Liver (tissue), 9 donors: ENCODE data around the gene DLX6. TPM values are rescaled to one million over a fixed set of nuclear protein-coding genes. Genes with fewer than 3 reads are reported as not detected.

ENCODE experiments used
- DNase-seq: peaks from one replicate; pipeline ENCODE4 v3.0.0-alpha.2; 2017; ENCODE audit warnings: low spot score
- H3K27ac ChIP-seq, 2 donors: one replicate each; pipeline ENCODE4 v1.7.0; 2013; ENCODE audit warnings: inconsistent platforms in 2 of 2, low read length in 2 of 2, control low read depth in 1 of 2, low read depth in 1 of 2, mild to moderate bottlenecking in 1 of 2
- H3K27me3 ChIP-seq, 4 donors: one replicate each; pipeline versions ENCODE4 v1.6.1 to v1.7.0; 2013; ENCODE audit warnings: low read length in 3 of 4, inconsistent platforms in 1 of 4, mild to moderate bottlenecking in 1 of 4, moderate library complexity in 1 of 4; ENCODE audit not compliant: control insufficient read depth in 4 of 4, insufficient read depth in 4 of 4
- H3K36me3 ChIP-seq, 4 donors: one replicate each; pipeline versions ENCODE4 v1.6.1 to v1.7.0; 2013; ENCODE audit warnings: low read length in 3 of 4, mild to moderate bottlenecking in 3 of 4, low read depth in 1 of 4, moderate library complexity in 1 of 4; ENCODE audit not compliant: control insufficient read depth in 4 of 4, insufficient read depth in 3 of 4
- H3K4me1 ChIP-seq, 4 donors: one replicate each; pipeline versions ENCODE4 v1.6.1 to v1.7.0; 2013; ENCODE audit warnings: low read length in 3 of 4, mild to moderate bottlenecking in 3 of 4, moderate library complexity in 1 of 4; ENCODE audit not compliant: control insufficient read depth in 4 of 4, insufficient read depth in 4 of 4
- H3K4me3 ChIP-seq, 3 donors: one replicate each; pipeline versions ENCODE4 v1.6.1 to v1.7.0; 2013; ENCODE audit warnings: low read length in 3 of 3, control low read depth in 1 of 3, low read depth in 1 of 3, mild to moderate bottlenecking in 1 of 3
- H3K9ac ChIP-seq, 2 donors: one replicate each; pipeline ENCODE4 v1.7.0; 2013; ENCODE audit warnings: low read length in 2 of 2, mild to moderate bottlenecking in 2 of 2, moderate library complexity in 2 of 2, control low read depth in 1 of 2, low read depth in 1 of 2
- H3K9me3 ChIP-seq, 4 donors: one replicate each; pipeline versions ENCODE4 v1.6.1 to v1.7.0; 2013; ENCODE audit warnings: low read length in 3 of 4; ENCODE audit not compliant: control insufficient read depth in 4 of 4
- EGR1 ChIP-seq, 2 donors: IDR thresholded peaks; 2 replicates each; pipeline ENCODE4 v1.6.1; 2016 to 2018; ENCODE audit warnings: antibody characterized with exemption in 2 of 2, low read depth in 2 of 2
- FOXA1 ChIP-seq: IDR thresholded peaks from 2 replicates; pipeline ENCODE4 v1.6.1; 2016; ENCODE audit warnings: antibody characterized with exemption
- FOXA2 ChIP-seq: IDR thresholded peaks from 2 replicates; pipeline ENCODE4 v1.6.1; 2016; ENCODE audit warnings: antibody characterized with exemption
- GABPA ChIP-seq, 2 donors: IDR thresholded peaks in 1 of 2; conservative IDR thresholded peaks in 1 of 2; 2 replicates each; pipeline ENCODE4 v1.6.1; 2016; ENCODE audit warnings: antibody characterized with exemption in 2 of 2, mild to moderate bottlenecking in 1 of 2, moderate library complexity in 1 of 2
- HNF4A ChIP-seq, 2 donors: conservative IDR thresholded peaks; 2 replicates each; pipeline ENCODE4 v1.6.1; 2016; ENCODE audit warnings: antibody characterized with exemption in 2 of 2, mild to moderate bottlenecking in 2 of 2
- HNF4G ChIP-seq: IDR thresholded peaks from 2 replicates; pipeline ENCODE4 v1.6.1; 2016; ENCODE audit warnings: antibody characterized with exemption
- JUND ChIP-seq, 2 donors: IDR thresholded peaks; 2 replicates each; pipeline ENCODE4 v1.6.1; 2016; ENCODE audit warnings: antibody characterized with exemption in 2 of 2
- MAX ChIP-seq: IDR thresholded peaks from 2 replicates; pipeline ENCODE4 v1.6.1; 2016; ENCODE audit warnings: antibody characterized with exemption
- NR2F2 ChIP-seq: IDR thresholded peaks from 2 replicates; pipeline ENCODE4 v1.6.1; 2016; ENCODE audit warnings: antibody characterized with exemption
- RAD21 ChIP-seq, 2 donors: IDR thresholded peaks; 2 replicates each; pipeline ENCODE4 v1.6.1; 2016; ENCODE audit warnings: antibody characterized with exemption in 2 of 2, mild to moderate bottlenecking in 2 of 2
- REST ChIP-seq: IDR thresholded peaks from 2 replicates; pipeline ENCODE4 v1.6.1; 2016; ENCODE audit warnings: antibody characterized with exemption, mild to moderate bottlenecking
- RXRA ChIP-seq, 2 donors: IDR thresholded peaks; 2 replicates each; pipeline ENCODE4 v1.6.1; 2017 to 2018; ENCODE audit warnings: antibody characterized with exemption in 2 of 2, mild to moderate bottlenecking in 1 of 2
- SP1 ChIP-seq: IDR thresholded peaks from 2 replicates; pipeline ENCODE4 v1.6.1; 2018; ENCODE audit warnings: antibody characterized with exemption, mild to moderate bottlenecking
- TAF1 ChIP-seq: conservative IDR thresholded peaks from 2 replicates; pipeline ENCODE4 v1.6.1; 2016; ENCODE audit warnings: antibody characterized with exemption, mild to moderate bottlenecking
- YY1 ChIP-seq: IDR thresholded peaks from 2 replicates; pipeline ENCODE4 v1.6.1; 2016; ENCODE audit warnings: antibody characterized with exemption, mild to moderate bottlenecking
- ZBTB33 ChIP-seq: IDR thresholded peaks from 2 replicates; pipeline ENCODE4 v1.6.1; 2016; ENCODE audit warnings: antibody characterized with exemption
- whole genome bisulfite sequencing: extraction: QIAGEN DNeasy Blood & Tissue Kit; methylation state at CpG from one replicate; pipeline ENCODE4 v1.1.7; 2013; 5-methylcytosine and 5-hydroxymethylcytosine counted together
- polyA plus RNA-seq, 2 donors: library from polyadenylated mRNA; stranded (reverse) in 1 of 2; unstranded in 1 of 2; fragments of 200-250 nt in 1 of 2; fragments of >200 nt in 1 of 2; fragmentation: Nextera tagmentation in 1 of 2; extraction: Ambion mirVana in 1 of 2; gene quantifications; one replicate each; pipeline versions ENCODE4 v1.2.1 to v1.2.3, GENCODE V29; 2013 to 2015
- total RNA-seq, 2 donors: library from RNA; depleted of rRNA; stranded (reverse); fragments of >200 nt; gene quantifications; one replicate each; pipeline ENCODE4 v1.2.3, GENCODE V29; 2014
- TF ChIP-seq, protein P1 (sequence below): fragments of 150-350 bp; IDR thresholded peaks from 2 replicates; pipeline ENCODE4 v1.5.1; 2017; ENCODE audit warnings: improper control_type of control experiment, low read depth, low read length; ENCODE audit not compliant: missing input control
- TF ChIP-seq, protein P2 (sequence below): IDR thresholded peaks from 2 replicates; pipeline ENCODE4 v1.6.1; 2016; ENCODE audit warnings: antibody characterized with exemption
- donor health status: healthy.
- donor health status: healthy.
- donor health status: healthy.
- donor health status: healthy.
- donor health status: healthy.

DLX6 gene
- total and polyA plus RNA-seq, 4 donors: not detected

DNA sequence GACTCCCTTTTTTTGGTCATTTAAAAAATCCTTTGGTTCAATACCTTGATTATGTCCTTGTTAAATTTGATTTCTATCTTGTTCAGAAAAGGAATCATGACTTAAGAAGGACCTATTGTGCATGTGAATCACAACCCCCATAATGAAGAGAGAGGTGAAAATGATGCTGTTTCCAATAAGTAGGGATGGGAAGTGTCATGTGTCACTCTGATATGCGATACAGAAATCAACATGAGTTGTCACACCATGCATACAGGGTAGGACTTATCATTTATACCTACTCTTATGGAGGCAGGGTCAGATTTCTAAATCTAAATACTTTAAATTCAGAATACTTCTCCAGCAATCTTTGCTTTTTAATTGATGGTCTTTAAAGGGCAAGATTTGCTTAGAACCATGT lies 19.4 kb upstream of the DLX6 start:
- H3K27ac ChIP-seq: no peak overlapping the region
- peaks cover 0 to 14% (median 9%) of the 10 kb centered on the region in 4 donors for H3K27me3 ChIP-seq
- H3K9me3 ChIP-seq: no peaks in the 10 kb centered on the region
- TF ChIP-seq JUND (IDR thresholded peaks at IDR 0.05) (no peak), RAD21 (IDR thresholded peaks at IDR 0.05) (no peak), HNF4A (conservative IDR thresholded peaks at IDR 0.05) (no peak), SP1 (no peak), TAF1 (no peak), RXRA (IDR thresholded peaks at IDR 0.05) (no peak), NR2F2 (no peak), YY1 (no peak), REST (no peak), HNF4G (no peak), GABPA (IDR thresholded peaks at IDR 0.05 in 1 of 2, conservative IDR thresholded peaks at IDR 0.05 in 1 of 2) (no peak), FOXA2 (no peak), ZBTB33 (no peak), EGR1 (IDR thresholded peaks at IDR 0.05; ENCODE audit: low read depth in 2 of 2) (no peak), FOXA1 (no peak), MAX (no peak)
- TF ChIP-seq, protein P1, sequence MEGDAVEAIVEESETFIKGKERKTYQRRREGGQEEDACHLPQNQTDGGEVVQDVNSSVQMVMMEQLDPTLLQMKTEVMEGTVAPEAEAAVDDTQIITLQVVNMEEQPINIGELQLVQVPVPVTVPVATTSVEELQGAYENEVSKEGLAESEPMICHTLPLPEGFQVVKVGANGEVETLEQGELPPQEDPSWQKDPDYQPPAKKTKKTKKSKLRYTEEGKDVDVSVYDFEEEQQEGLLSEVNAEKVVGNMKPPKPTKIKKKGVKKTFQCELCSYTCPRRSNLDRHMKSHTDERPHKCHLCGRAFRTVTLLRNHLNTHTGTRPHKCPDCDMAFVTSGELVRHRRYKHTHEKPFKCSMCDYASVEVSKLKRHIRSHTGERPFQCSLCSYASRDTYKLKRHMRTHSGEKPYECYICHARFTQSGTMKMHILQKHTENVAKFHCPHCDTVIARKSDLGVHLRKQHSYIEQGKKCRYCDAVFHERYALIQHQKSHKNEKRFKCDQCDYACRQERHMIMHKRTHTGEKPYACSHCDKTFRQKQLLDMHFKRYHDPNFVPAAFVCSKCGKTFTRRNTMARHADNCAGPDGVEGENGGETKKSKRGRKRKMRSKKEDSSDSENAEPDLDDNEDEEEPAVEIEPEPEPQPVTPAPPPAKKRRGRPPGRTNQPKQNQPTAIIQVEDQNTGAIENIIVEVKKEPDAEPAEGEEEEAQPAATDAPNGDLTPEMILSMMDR: no peak
- TF ChIP-seq, protein P2, sequence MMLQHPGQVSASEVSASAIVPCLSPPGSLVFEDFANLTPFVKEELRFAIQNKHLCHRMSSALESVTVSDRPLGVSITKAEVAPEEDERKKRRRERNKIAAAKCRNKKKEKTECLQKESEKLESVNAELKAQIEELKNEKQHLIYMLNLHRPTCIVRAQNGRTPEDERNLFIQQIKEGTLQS: no peak
- no peaks in the 10 kb centered on the region for H3K36me3 ChIP-seq
- WGBS: 59% methylated on average over 1 of the region's 1 CpG
- DNase-seq: no peak
- no peak overlapping the region for H3K4me3 ChIP-seq
- no peak overlapping the region for H3K9ac ChIP-seq
- H3K4me1 ChIP-seq: no peaks in the 10 kb centered on the region
